Measurements from ENCODE around the gene TMIE. TPM values are rescaled to one million over a fixed set of nuclear protein-coding genes. Genes with fewer than 3 reads are reported as not detected.

The TMIE gene
- total and polyA plus RNA-seq, 10 of the 15 experiments (the other 5 are each of a cell fraction or from before 2014, with no cell fraction given), result not detected

DNA sequence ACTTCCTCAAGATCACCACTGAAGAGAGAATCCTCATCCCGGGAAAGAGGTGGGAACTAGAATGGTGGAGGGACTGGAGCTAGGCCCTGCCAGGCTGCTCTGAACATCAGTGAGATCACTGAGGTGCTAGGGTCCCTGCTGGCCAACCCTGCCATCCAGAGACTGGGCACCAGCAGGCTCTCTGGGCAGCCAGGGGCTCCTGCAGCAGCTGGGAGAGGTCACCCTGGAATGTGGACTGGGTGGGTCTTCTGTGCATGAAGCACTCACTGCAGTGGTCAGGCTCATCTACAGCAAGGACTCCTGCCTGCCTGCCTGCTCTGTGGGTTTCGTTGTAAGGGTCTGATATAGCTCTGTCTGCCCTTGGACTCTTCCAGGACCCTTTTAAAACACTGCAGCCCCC is 32.6 kb upstream of the TMIE start:
- no peaks in the 10 kb centered on the region for H3K36me3 ChIP-seq (ENCODE audit: control insufficient read depth in 2 of 2, insufficient read depth in 2 of 2, low read length in 1 of 2)
- H3K27me3 ChIP-seq (replicated peaks in 1 of 2; ENCODE audit: control insufficient read depth in 2 of 2, insufficient read depth in 2 of 2, low read length in 1 of 2), result peaks cover 0 to 1% of the 10 kb centered on the region in 2 experiments; a peak in 2 of 4 replicates
- BruUV-seq (replicated peaks), result no TSS peak
- no peak for DNase-seq (ENCODE audit: low read depth, low spot score)
- RAD21 ChIA-PET (ENCODE audit: unreplicated experiment), result no interaction called here
- FAIRE-seq, result no peak
- no peak for ATAC-seq
- H4K20me1 ChIP-seq (ENCODE audit: control insufficient read depth, insufficient read depth), result no peaks in the 10 kb centered on the region; the same call in 1 of the 2 replicates
- WGBS (ENCODE audit: insufficient coverage, insufficient replicate concordance, low lambda C conversion rate, missing lambda C conversion rate), result 23% methylated on average over 2 of the region's 2 CpGs
- intact Hi-C loops (cut with micrococcal nuclease; ENCODE audit: unreplicated experiment) (no loop called here), in situ Hi-C loops (cut with MboI) (no loop called here)
- no peaks in the 10 kb centered on the region for H3K9me3 ChIP-seq (replicated peaks; ENCODE audit: control insufficient read depth, insufficient read depth, low read length)
- no peaks in the 10 kb centered on the region for H3K79me2 ChIP-seq (ENCODE audit: control insufficient read depth, insufficient read depth, low read length)
- POLR2A ChIA-PET, result no interaction called here
- no peak overlapping the region for H3K9ac ChIP-seq (ENCODE audit: control insufficient read depth, insufficient read depth, low read length)
- H3K4me1 ChIP-seq (ENCODE audit: control insufficient read depth, insufficient read depth, low read length), result no peaks in the 10 kb centered on the region
- CTCF ChIA-PET, result no interaction called here
- H2AFZ ChIP-seq (ENCODE audit: control insufficient read depth, low read depth, low read length), result no peak overlapping the region
- no peak for TF ChIP-seq POLR2A (IDR thresholded peaks at IDR 0.05; ENCODE audit: low read depth, low read length)
- no peak for TF ChIP-seq POU2F2 (IDR thresholded peaks at IDR 0.05; ENCODE audit: borderline replicate concordance, low read depth, low read length)
- TF ChIP-seq, protein P1, sequence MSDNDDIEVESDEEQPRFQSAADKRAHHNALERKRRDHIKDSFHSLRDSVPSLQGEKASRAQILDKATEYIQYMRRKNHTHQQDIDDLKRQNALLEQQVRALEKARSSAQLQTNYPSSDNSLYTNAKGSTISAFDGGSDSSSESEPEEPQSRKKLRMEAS (IDR thresholded peaks at IDR 0.05; ENCODE audit: low read depth, low read length), result no peak
- no peak for TF ChIP-seq IRF4 (IDR thresholded peaks at IDR 0.05; ENCODE audit: low read depth, low read length)
- no peak for TF ChIP-seq RB1 (IDR thresholded peaks at IDR 0.05; ENCODE audit: borderline replicate concordance)
- no peak for TF ChIP-seq BRCA1 (IDR thresholded peaks at IDR 0.05; ENCODE audit: low read depth, low read length)
- no peak for TF ChIP-seq CBX5 (IDR thresholded peaks at IDR 0.05; ENCODE audit: low read depth)
- no peak for TF ChIP-seq KAT2A (conservative IDR thresholded peaks at IDR 0.05; ENCODE audit: control insufficient read depth, low read depth, low read length)
- TF ChIP-seq FOXK2 (IDR thresholded peaks at IDR 0.05), result no peak
- TF ChIP-seq BHLHE40 (IDR thresholded peaks at IDR 0.05; ENCODE audit: borderline replicate concordance in 1 of 2, low read depth in 2 of 2, low read length in 1 of 2), result no peak
- TF ChIP-seq JUNB (IDR thresholded peaks at IDR 0.05), result no peak
- TF ChIP-seq, protein P2, sequence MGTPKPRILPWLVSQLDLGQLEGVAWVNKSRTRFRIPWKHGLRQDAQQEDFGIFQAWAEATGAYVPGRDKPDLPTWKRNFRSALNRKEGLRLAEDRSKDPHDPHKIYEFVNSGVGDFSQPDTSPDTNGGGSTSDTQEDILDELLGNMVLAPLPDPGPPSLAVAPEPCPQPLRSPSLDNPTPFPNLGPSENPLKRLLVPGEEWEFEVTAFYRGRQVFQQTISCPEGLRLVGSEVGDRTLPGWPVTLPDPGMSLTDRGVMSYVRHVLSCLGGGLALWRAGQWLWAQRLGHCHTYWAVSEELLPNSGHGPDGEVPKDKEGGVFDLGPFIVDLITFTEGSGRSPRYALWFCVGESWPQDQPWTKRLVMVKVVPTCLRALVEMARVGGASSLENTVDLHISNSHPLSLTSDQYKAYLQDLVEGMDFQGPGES (IDR thresholded peaks at IDR 0.05), result no peak
- no peak for TF ChIP-seq DPF2 (IDR thresholded peaks at IDR 0.05)
- H3K4me2 ChIP-seq (ENCODE audit: control insufficient read depth, insufficient read depth), result no peak overlapping the region
- SMC1A ChIA-PET (ENCODE audit: uncharacterized antibody, unreplicated experiment), result no interaction called here
- H3K27ac ChIP-seq (ENCODE audit: control insufficient read depth, insufficient read depth), result no peak overlapping the region
- H3K4me3 ChIP-seq, result no peak overlapping the region

Data from GM12878 (cell line).